Transverse colon (tissue), 3 donors: ENCODE data around the gene KRT3.

Source experiments
- POLR2A ChIP-seq: fragments of 450-650 bp; IDR thresholded peaks from one replicate; pipeline ENCODE4 v1.6.1; 2016; ENCODE audit warnings: antibody characterized with exemption, mild to moderate bottlenecking, moderate library complexity
- TF ChIP-seq, protein P1 (sequence below), 5 experiments: fragments of 200-600 bp in 3 of 5; fragments of 450-650 bp in 2 of 5; sonication (generic) in 3 of 5; IDR thresholded peaks; 1 replicate in 2 of 5; 2 replicates in 3 of 5; pipeline ENCODE4 v1.5.1; 2016 to 2017; ENCODE audit warnings: antibody characterized with exemption in 5 of 5, inconsistent platforms in 3 of 5, mild to moderate bottlenecking in 2 of 5, moderate library complexity in 1 of 5

DNA sequence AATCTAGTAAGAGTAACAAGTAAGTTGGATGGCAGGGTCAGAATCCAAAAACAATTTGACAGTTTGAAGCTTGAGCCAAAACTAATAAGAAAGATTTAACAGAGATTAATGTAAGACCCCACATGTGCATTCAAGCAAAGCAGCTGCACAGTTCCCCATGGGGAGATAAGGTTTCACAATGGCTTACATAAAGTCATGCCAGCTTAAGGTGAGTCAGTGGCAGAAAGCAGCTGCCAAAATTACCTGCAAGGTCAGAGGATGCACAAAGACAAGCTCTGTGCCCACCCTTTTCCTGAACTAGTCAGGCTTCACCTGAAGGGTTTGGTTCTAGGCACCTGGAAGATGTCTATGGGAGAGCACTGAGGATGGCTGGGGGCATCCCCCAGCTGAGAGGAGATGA lies 56.0 kb downstream of the KRT3 start:
- no peak for TF ChIP-seq POLR2A
- TF ChIP-seq, protein P1, sequence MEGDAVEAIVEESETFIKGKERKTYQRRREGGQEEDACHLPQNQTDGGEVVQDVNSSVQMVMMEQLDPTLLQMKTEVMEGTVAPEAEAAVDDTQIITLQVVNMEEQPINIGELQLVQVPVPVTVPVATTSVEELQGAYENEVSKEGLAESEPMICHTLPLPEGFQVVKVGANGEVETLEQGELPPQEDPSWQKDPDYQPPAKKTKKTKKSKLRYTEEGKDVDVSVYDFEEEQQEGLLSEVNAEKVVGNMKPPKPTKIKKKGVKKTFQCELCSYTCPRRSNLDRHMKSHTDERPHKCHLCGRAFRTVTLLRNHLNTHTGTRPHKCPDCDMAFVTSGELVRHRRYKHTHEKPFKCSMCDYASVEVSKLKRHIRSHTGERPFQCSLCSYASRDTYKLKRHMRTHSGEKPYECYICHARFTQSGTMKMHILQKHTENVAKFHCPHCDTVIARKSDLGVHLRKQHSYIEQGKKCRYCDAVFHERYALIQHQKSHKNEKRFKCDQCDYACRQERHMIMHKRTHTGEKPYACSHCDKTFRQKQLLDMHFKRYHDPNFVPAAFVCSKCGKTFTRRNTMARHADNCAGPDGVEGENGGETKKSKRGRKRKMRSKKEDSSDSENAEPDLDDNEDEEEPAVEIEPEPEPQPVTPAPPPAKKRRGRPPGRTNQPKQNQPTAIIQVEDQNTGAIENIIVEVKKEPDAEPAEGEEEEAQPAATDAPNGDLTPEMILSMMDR (IDR thresholded peaks at IDR 0.05): no peak
